KMS-11 (cell line): ENCODE data around the gene TNK2.
"Not testable (repeated sequence)": the region's sequence is repeated elsewhere in the genome, so short reads cannot be mapped to it uniquely, and the experiment has no call there.

Experiments used
- H2AFZ ChIP-seq: fragments of 200-600 bp; sonication (generic); 2 replicates; pipeline ENCODE4 v1.6.1; 2016; ENCODE audit warnings: antibody characterized with exemption, mixed run types, low read depth
- H3K27ac ChIP-seq: fragments of 200-600 bp; sonication (generic); 2 replicates; pipeline ENCODE4 v1.6.1; 2016; ENCODE audit warnings: mild to moderate bottlenecking, mixed run types
- H3K27me3 ChIP-seq: fragments of 200-600 bp; sonication (generic); 2 replicates; pipeline ENCODE4 v1.6.1; 2017; ENCODE audit warnings: mild to moderate bottlenecking, low read depth, mixed run types, moderate library complexity; ENCODE audit not compliant: insufficient read depth
- H3K36me3 ChIP-seq: fragments of 200-600 bp; sonication (generic); 2 replicates; pipeline ENCODE4 v1.6.1; 2017; ENCODE audit warnings: mild to moderate bottlenecking, mixed run types; ENCODE audit not compliant: insufficient read depth
- H3K4me1 ChIP-seq: fragments of 200-600 bp; sonication (generic); 2 replicates; pipeline ENCODE4 v1.6.1; 2016; ENCODE audit warnings: mild to moderate bottlenecking, low read depth, mixed run types; ENCODE audit not compliant: poor library complexity, severe bottlenecking
- H3K4me2 ChIP-seq: fragments of 200-600 bp; sonication (generic); 2 replicates; pipeline ENCODE4 v1.7.0; 2016; ENCODE audit warnings: mild to moderate bottlenecking, mixed run types
- H3K4me3 ChIP-seq: fragments of 200-600 bp; sonication (generic); IDR thresholded peaks from 2 replicates; pipeline ENCODE4 v1.6.1; 2017; ENCODE audit warnings: low read depth, low read length, mixed read lengths; ENCODE audit not compliant: insufficient read depth
- H3K79me2 ChIP-seq: fragments of 200-600 bp; sonication (generic); 2 replicates; pipeline ENCODE4 v1.6.1; 2016; ENCODE audit warnings: low read depth, mixed run types; ENCODE audit not compliant: insufficient read depth
- H3K9ac ChIP-seq: fragments of 200-600 bp; sonication (generic); 2 replicates; pipeline ENCODE4 v1.6.1; 2016; ENCODE audit warnings: mild to moderate bottlenecking, mixed run types
- H4K20me1 ChIP-seq: fragments of 200-600 bp; sonication (generic); 2 replicates; pipeline ENCODE4 v1.6.1; 2016; ENCODE audit warnings: mild to moderate bottlenecking, mixed run types; ENCODE audit not compliant: insufficient read depth
- TF ChIP-seq, protein P1 (sequence below): fragments of 200-600 bp; sonication (generic); conservative IDR thresholded peaks from 2 replicates; pipeline ENCODE4 v1.6.1; 2017; ENCODE audit warnings: low read depth, mild to moderate bottlenecking, antibody characterized with exemption, low read length, moderate library complexity, mixed read lengths

The TNK2 gene

DNA sequence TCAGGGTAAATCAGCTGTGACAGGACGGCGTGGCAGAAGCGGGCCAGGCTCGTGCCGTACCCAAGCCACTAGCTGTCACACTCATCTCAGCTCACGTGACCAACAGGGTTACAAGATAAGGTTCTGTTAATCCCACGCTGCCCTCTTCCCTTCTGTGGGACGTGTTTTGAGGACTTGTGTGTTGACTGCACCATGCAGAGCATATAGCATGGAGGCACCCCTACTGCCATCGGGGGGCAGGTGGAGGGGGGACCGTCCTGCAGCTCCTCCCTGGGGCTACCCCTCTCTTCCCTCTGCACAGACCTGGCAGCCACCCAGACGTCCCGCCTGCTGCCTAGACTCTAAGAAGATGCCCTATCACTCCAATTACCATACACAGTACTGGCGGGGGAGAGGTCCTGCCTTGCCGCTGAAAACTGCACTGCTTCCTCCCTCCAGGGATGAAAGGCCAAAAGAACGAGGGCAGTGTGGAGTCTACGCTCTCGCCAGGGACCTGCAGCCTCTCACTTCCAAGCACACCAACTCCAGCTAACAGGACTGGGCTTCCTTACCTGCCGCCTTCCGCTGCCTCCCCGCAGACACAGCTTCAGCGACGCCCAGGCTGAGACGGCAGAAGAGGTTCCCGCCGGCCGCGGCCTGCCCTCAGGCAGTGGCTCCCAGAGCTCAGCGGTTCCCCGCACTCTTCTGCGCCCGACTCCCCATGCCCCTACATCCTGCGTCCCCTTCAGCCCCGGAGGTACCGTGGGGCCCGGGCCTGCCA lies at the start of gene TNK2:
TSS of gene TNK2 (minus strand) at position 618 of the 760 bp plus-strand sequence. CDS start 19,963 bp downstream, outside the sequence.
- peak within 1 kb of the TSS; percentile 69 for H3K4me3 ChIP-seq
- peak within 1 kb of the TSS; percentile 60; the same call in 1 of the 2 replicates for H2AFZ ChIP-seq
- H3K36me3 ChIP-seq, result no peaks in the 10 kb centered on the region
- H3K4me2 ChIP-seq, result peak within 1 kb of the TSS; percentile 100
- H3K27ac ChIP-seq, result peak within 1 kb of the TSS; percentile 77
- H3K4me1 ChIP-seq, result peaks cover 46% of the 10 kb centered on the region
- TF ChIP-seq, protein P1, sequence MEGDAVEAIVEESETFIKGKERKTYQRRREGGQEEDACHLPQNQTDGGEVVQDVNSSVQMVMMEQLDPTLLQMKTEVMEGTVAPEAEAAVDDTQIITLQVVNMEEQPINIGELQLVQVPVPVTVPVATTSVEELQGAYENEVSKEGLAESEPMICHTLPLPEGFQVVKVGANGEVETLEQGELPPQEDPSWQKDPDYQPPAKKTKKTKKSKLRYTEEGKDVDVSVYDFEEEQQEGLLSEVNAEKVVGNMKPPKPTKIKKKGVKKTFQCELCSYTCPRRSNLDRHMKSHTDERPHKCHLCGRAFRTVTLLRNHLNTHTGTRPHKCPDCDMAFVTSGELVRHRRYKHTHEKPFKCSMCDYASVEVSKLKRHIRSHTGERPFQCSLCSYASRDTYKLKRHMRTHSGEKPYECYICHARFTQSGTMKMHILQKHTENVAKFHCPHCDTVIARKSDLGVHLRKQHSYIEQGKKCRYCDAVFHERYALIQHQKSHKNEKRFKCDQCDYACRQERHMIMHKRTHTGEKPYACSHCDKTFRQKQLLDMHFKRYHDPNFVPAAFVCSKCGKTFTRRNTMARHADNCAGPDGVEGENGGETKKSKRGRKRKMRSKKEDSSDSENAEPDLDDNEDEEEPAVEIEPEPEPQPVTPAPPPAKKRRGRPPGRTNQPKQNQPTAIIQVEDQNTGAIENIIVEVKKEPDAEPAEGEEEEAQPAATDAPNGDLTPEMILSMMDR, result no peak
- H3K27me3 ChIP-seq, result no peaks in the 10 kb centered on the region
- H4K20me1 ChIP-seq, result no peaks in the 10 kb centered on the region
- H3K79me2 ChIP-seq, result peaks cover 14% of the 10 kb centered on the region; the same call in 1 of the 2 replicates
- peak within 1 kb of the TSS; percentile 60 for H3K9ac ChIP-seq

DNA sequence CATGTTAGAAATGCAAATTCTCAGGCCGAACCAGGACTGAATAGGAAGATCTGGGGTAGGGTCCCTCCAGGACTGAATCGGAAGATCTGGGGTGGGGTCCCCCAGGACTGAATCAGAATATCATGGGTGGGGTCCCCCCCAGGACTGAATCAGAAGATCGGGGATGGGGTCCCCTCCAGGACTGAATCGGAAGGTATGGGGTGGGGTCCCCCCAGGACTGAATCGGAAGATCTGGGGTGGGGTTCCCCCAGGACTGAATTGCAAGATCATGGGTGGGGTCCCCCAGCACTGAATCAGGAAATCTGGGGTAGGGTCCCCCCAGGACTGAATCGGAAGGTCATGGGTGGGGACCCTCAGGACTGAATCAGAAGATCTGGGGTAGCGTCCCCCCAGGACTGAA lies 48.2 kb upstream of the TNK2 start:
- Histone ChIP-seq H3K4me1 (no peaks in the 10 kb centered on the region), H3K27ac (no peak overlapping the region), H4K20me1 (no peaks in the 10 kb centered on the region), H2AFZ (no peak overlapping the region), H3K79me2 (no peaks in the 10 kb centered on the region), H3K27me3 (no peaks in the 10 kb centered on the region), H3K9ac (no peak overlapping the region), H3K4me2 (no peak overlapping the region), H3K4me3 (no peak overlapping the region), H3K36me3 (no peaks in the 10 kb centered on the region)
- TF ChIP-seq, protein P1, result no peak

DNA sequence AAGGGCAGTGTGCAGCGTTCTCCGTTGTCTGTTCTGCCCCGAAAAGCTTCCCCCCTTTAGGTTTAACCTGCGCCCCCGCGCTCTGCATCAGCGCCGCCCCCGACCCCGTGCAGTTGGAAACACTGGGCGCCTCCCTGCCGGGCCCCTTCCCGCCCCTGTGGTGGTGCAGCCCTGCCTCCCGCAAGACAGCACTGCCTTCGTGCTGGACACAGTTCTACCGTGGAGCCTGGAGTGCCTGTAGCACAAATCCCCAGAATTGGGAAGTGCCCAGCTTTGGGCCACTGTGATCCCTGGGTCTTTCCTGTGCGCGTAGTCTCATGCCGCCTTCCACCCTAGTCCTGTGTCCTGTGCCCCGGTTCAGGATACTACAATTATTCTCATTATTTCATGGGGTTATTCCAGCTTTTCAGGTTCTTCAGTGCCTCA lies 47.1 kb upstream of the TNK2 start:
- H2AFZ ChIP-seq, H3K36me3 ChIP-seq, H3K27ac ChIP-seq, H3K4me1 ChIP-seq, H3K4me2 ChIP-seq, H3K9ac ChIP-seq, H3K79me2 ChIP-seq, H3K27me3 ChIP-seq, H3K4me3 ChIP-seq, H4K20me1 ChIP-seq: not testable (repeated sequence)

DNA sequence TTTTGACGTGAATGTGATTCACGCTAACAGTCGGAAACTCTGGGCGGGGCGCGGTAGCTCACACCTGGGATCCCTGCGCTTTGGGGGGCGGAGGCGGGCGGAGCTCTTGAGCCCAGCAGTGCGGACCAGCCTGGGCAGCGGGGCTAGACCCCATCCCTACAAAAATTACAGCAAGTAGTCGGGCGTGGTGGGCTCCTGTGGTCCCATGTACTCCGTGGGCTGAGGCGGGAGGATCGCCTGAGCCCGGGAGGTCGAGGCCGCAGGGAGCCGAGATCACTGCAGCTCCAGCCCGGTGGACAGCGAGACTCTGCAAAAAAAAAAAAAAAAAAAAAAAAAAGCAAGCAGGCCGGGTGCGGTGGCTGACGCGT lies 46.4 kb upstream of the TNK2 start:
- not testable (repeated sequence) for H3K79me2 ChIP-seq, H4K20me1 ChIP-seq, H3K27ac ChIP-seq, H3K4me2 ChIP-seq, H3K27me3 ChIP-seq, H3K4me3 ChIP-seq, H2AFZ ChIP-seq, H3K36me3 ChIP-seq, H3K4me1 ChIP-seq, H3K9ac ChIP-seq

DNA sequence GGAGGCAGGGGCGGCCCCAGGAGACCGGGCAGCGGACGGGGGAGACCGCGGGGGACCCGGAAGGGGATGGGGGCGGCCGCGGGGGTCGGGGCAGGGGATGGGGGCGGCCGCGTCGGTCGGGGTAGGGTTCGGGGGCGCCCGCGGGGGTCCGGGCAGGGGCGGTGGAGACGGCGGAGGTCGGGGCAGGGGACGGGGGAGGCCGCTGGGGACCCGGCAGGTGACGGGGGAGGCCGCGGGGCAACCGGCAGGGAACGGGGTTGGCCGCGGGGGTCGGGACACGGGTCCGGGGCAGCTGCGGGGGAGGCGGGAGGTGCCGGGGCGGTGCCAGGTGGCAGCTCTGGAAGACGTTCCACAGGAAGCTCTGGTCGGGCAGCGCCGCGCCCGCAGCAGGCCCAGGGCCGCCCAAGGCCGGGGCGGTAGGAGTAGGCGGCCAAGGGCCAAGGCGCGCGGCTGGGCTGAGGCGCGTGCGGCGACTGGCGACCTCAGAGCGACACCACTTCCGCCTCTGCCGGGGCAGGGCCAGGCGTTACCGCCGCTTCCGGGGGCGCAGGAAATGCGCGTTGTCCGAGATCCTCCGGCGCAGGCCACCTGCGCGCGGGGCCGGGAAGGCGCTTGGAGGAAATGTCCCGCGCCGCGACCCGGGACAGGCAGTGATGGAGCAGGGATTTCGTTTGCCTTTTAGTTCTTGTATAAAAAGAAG lies 45.9 kb upstream of the TNK2 start:
- not testable (repeated sequence) for H4K20me1 ChIP-seq, H3K9ac ChIP-seq, H3K79me2 ChIP-seq, H3K27me3 ChIP-seq, H3K4me3 ChIP-seq, H3K36me3 ChIP-seq, H2AFZ ChIP-seq, H3K27ac ChIP-seq, H3K4me2 ChIP-seq, H3K4me1 ChIP-seq

DNA sequence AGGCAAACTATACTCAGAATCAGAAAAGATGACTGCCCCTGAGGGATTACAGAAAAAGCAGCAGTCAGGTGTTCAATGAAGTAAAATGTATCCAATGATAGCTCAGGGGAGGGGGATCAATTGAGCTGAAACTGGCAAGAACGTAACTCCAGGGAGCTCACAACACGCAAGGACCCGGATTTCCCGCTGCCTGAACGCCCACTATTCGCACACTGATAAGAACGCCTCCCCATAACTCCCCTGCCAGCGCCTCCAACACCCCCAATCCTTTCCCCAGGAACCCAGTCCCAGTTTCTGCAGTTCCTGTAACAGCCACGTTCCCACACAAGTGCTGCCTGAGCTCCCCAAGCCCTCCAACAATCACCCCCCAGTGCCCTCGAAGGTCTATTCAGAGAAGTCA lies 44.2 kb upstream of the TNK2 start:
- H2AFZ ChIP-seq, H3K4me3 ChIP-seq, H3K79me2 ChIP-seq, H3K4me2 ChIP-seq, H3K9ac ChIP-seq, H3K4me1 ChIP-seq, H4K20me1 ChIP-seq, H3K27me3 ChIP-seq, H3K36me3 ChIP-seq, H3K27ac ChIP-seq: not testable (repeated sequence)

DNA sequence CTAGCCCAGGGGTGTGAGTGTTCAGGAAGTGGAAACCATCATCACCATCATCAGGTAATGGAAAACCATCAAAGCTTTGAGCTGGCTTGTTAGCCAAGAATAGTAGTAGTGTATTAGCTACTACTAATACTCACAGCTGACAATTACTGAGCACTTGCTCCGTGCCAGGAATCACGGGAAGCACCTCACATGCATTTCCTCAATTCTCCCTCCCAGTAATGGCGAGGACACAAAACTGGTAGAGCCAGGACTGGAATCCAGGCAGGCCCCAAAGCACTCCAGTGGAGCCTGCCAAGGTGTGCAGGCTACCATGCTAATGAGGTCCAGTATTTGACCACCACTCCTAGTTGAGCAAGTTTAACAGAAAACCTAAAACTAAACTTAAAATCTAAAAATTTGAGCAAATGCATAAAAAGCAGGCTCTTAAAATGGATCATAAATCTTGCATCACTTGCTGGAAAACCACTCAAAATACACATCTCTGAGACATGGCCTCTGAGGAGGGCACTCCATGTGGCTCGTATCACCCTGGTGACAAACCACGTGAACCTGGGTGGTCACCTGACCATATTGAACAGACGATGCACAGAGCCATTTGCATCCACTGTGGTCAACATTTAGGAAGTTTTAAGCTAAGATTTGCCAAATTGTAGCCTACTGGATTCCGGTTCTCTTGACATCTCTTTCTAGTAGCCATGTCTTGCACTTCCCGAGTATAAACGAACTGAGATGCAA lies 43.3 kb upstream of the TNK2 start:
- H3K4me2 ChIP-seq, H3K4me3 ChIP-seq, H3K4me1 ChIP-seq, H3K27ac ChIP-seq, H3K9ac ChIP-seq, H4K20me1 ChIP-seq, H3K79me2 ChIP-seq, H2AFZ ChIP-seq, H3K27me3 ChIP-seq, H3K36me3 ChIP-seq: not testable (repeated sequence)

DNA sequence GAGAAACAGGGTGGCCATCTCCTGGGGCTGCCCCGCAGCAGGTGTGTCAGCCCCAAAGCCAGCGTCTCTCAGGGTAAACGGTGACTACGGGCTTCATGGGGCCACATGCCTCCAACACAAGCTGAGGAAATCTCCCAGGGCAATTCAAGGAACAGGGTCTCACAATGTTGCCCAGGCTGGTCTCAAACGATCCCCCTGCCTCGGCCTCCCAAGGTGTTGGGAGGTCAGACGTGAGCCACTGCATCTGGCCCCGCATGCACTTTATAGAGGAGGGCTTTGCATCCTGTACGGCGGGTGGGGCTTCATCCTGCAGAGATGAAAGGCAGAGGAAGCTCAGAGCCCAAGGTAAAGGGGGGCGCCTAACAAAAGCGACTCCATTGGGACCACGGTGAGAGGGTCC lies 42.4 kb upstream of the TNK2 start:
- not testable (repeated sequence) for H3K4me2 ChIP-seq, H3K79me2 ChIP-seq

More for the DNA sequence above, 42.4 kb upstream of the TNK2 start:
- H3K36me3 ChIP-seq, H3K4me1 ChIP-seq, H2AFZ ChIP-seq, H3K4me3 ChIP-seq, H3K9ac ChIP-seq, H4K20me1 ChIP-seq, H3K27ac ChIP-seq, H3K27me3 ChIP-seq: not testable (repeated sequence)
